GM19351 (cell line): Measurements from ENCODE around the gene SEC14L1.
"Not testable (repeated sequence)": the region's sequence is repeated elsewhere in the genome, so short reads cannot be mapped to it uniquely, and the experiment has no call there.

Experiments used
- ATAC-seq: cut with Tn5 transposase; IDR thresholded peaks from one replicate; pipeline ENCODE4 v1.9.1; 2021; ENCODE audit warnings: mild to moderate bottlenecking, moderate library complexity; ENCODE audit not compliant: unreplicated experiment

SEC14L1 gene

DNA sequence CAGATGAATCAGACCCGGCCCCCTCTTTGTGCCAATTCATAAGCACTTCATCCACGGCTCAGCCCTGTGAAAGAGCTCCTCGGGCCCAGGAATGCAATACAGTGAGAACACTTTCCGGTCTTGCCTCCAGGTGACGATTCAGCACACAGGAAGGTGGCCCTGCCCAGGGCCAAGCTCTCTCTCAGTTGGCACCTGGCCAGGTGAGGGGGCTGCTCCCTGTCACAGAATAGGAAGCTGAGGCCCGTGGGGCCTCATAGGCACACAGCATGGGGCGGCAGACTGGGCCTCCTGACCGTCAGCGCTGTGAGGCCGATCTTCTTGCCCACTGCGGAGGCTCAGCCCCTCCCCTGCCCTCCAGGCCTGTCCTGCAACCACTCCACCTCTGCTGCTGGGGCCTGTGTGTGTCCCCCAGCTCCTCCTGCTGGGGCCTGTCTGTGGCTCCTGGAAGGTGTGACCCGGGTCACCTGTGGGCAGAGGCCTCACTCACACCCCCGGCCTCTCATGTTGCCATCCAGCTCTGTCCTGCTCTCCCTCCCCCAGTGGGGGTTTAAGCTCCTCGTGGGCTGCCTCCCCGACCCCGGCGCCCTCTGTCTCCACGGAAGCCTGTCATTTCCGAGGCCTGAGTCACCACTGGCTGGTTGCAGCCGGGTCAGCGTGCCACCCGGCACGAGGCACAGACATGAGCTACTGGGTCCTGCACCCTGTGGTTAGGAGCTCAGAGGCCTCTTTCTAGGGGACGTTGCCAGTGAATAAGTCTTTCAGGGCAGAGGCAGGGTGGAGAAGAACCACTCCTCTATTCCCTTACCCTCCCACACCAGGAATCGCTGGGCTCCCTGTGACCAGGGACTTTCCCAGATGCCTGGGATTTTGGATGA is 114.4 kb downstream of the SEC14L1 start:
- ATAC-seq, result no peak

DNA sequence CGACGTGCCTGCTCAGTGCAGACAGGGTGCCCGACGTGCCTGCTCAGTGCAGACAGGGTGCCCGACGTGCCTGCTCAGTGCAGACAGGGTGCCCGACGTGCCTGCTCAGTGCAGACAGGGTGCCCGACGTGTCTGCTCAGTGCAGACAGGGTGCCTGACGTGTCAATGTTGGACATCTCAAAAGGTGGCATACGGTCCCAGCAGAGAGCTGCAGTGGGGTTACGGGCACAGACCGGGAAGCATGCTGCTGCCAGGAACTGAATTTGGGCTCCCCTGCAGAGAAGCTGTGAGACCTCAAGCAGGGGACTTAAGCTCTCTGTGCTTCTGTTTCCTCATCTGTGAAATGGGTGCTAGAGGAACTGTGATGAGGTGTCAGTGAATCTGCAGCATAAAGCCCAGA is 115.2 kb downstream of the SEC14L1 start:
- ATAC-seq, result not testable (repeated sequence)

DNA sequence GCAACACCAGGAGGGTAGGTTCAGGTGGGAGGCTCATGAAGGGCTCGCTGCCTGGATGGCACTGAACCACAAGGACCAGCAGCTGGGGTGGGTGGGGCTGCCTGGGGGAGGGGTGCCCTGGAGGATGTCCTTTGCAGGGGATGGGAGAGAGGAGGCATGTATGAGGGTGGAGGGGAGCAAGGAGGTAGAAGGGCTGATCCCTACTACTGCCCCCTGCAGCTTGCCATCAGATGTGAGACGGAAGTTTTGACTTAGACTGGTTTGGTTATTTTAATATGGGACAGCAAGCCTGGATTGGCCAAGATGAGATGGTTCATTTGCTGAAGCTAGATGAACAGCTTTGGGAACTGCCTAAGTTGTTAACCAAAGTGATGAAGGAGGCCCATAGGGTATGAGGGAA is 115.9 kb downstream of the SEC14L1 start:
- ATAC-seq, result no peak

DNA sequence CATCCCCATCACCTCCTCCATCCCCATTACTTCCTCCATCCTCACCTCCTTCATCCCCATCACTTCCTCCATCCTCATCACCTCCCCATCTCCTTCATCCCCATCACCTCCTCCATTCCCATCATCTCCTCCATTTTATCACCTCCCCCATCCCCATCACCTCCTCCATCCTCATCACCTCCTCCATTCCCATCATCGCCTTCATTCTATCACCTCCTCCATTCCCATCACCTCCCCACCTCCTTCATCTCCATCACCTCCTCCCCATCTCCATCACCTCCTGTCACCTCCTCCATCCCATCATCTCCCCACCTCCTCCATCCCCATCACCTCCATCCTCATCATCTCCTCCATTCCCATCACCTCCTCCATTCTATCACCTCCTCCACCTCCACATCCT is 116.4 kb downstream of the SEC14L1 start:
- no peak for ATAC-seq

DNA sequence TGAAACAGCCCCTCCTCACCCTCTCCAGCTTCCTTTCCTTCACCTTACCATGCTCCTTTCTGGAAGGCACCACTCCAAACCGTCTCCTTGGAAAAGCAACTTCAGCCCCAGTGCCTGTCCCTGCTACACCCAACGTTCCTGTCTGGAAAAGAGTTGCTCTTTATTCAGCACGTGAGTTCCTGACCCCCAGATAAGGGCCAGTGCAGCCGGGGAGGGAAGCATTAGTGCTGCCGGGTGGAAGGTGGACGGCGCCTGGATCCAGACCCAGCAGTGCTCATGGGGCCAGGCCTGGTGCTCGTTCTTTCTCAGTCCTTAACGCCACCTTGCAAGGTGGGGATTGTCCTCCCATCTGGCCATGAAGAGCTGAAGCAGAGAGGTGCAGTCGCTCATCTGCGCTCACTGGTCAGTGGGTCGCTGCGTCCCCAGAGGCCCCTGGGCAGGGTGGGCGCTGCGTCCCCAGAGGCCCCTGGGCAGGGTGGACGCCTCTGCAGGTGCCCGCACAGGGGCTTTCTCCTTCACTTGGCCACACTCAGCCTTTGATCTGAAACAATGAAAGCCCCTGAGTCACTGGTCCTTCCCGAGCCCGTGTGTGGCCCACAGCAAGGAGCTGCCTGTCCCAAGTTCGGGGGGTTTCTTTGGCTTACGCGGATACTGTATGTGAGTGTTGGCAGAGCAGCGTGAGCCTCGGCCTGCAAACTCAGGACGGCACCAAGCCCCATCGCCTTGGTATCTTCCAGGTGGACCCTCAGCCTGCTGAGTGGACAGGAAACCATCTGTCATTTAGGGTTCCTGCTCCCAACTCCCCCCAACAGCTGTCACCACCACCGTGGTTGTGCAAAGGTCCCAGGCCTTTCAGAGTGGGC is 117.1 kb downstream of the SEC14L1 start:
- no peak for ATAC-seq

DNA sequence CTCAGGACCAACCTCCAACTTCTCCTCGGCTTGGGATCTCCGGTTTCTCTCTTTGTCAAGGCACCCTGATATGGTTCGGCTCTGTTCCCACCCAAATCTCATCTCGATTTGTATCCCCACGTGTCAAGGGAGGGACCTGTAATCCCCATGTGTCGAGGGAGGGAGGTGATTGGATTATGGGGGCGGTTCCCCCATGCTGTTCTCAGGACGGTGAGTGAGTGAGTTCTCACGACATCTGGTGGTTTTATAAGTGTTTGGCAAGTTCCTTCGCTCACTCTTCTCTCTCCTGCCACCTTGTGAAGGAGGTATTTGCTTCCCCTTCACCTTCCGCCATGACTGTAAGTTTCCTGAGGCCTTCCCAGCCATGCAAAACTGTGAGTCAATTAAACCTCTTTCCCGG is 117.9 kb downstream of the SEC14L1 start:
- ATAC-seq, result no peak

DNA sequence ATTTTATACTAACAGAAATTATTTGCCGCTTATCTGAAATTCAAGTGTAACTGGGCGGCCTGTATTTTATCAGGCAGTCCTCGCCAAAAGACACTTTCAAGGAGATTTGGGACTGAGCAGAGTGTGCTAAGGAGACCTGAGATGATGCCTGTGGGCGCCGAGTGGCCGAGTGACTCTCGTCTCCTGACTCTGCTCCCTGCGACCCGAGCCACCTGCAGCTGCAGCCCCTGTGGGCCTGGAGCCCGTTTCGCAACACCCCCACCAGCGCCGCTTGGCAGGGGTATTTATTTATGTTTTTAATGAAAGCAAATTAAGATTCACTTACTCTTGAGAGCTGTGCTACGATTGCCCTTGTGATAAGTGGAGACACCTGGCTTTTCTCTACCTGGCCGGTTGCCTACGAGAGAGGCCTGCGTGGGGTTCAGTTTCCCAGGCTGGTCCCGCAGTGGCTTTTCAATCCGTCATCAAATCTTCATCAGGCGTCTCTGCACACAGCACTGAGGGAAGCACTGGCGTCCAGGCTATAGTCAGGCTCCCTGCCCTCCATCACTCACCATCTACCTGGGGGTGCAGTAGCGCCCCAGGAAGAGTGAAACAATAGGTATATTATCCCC is 124.0 kb downstream of the SEC14L1 start:
- no peak for ATAC-seq

DNA sequence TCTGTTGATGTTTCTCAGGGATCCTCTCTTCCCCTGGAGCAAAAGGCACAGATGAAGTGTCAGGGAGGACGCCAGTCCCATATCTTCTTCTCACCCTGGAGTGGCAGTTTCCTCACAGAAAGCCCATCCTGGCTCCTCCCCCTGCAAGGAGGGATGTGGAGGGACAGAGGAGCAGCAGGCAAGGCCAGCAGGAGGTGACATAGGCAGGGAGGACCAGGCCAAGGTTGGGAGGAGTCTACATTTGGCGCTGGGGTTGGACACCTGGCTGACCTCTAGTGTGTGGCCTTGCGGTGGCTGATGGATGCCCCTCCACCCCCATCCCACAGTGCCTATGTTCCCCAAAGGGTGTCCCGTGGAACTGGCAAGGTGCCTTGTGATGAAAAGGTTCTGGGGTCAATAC is 125.4 kb downstream of the SEC14L1 start:
- ATAC-seq, result no peak
